Measurements from ENCODE around the gene BTBD8.
"Not testable (repeated sequence)": the region's sequence is repeated elsewhere in the genome, so short reads cannot be mapped to it uniquely, and the experiment has no call there.

The BTBD8 gene

GRCh38 chr1:92065042-92065441, 15.1 kb upstream of the BTBD8 start:
- Histone ChIP-seq H2AFZ (ENCODE audit: low read depth, low read length, severe bottlenecking) (no peak overlapping the region), H3K27me3 (ENCODE audit: low read length) (no peaks in the 10 kb centered on the region), H3K9me3 (ENCODE audit: insufficient read depth, low read length) (no peaks in the 10 kb centered on the region), H3K4me2 (ENCODE audit: low read depth, low read length, poor library complexity, severe bottlenecking) (no peak overlapping the region), H3K27ac (ENCODE audit: low read depth, low read length) (no peak overlapping the region), H3K9me2 (replicated peaks; ENCODE audit: insufficient read depth, low read length) (no peaks in the 10 kb centered on the region), H3K36me3 (ENCODE audit: low read length) (no peaks in the 10 kb centered on the region), H3K79me2 (ENCODE audit: insufficient read depth, low read length) (no peaks in the 10 kb centered on the region), H4K20me1 (ENCODE audit: low read depth, low read length) (no peaks in the 10 kb centered on the region), H3F3A (ENCODE audit: insufficient read depth) (no peaks in the 10 kb centered on the region), H3K9ac (ENCODE audit: low read length) (no peak overlapping the region), H3K4me3 (ENCODE audit: insufficient read depth, low read length, poor library complexity, severe bottlenecking) (no peak overlapping the region)
- TF ChIP-seq EZH2phosphoT487 (conservative IDR thresholded peaks at IDR 0.05; ENCODE audit: low read length) (no peak), CTCF (IDR thresholded peaks at IDR 0.05; ENCODE audit: insufficient read depth, low read length, poor library complexity, severe bottlenecking) (no peak)

- Histone ChIP-seq H2AFZ (ENCODE audit: low read depth, low read length, severe bottlenecking) (no peak overlapping the region), H3K4me2 (ENCODE audit: low read depth, low read length, poor library complexity, severe bottlenecking) (no peak overlapping the region), H3K27me3 (ENCODE audit: low read length) (no peaks in the 10 kb centered on the region), H3K9me2 (replicated peaks; ENCODE audit: insufficient read depth, low read length) (no peaks in the 10 kb centered on the region), H3K9me3 (ENCODE audit: insufficient read depth, low read length) (no peaks in the 10 kb centered on the region), H3K79me2 (ENCODE audit: insufficient read depth, low read length) (no peaks in the 10 kb centered on the region), H3K4me3 (ENCODE audit: insufficient read depth, low read length, poor library complexity, severe bottlenecking) (no peak overlapping the region), H3F3A (ENCODE audit: insufficient read depth) (no peaks in the 10 kb centered on the region), H3K9ac (ENCODE audit: low read length) (no peak overlapping the region), H3K27ac (ENCODE audit: low read depth, low read length) (no peak overlapping the region), H4K20me1 (ENCODE audit: low read depth, low read length) (no peaks in the 10 kb centered on the region), H3K36me3 (ENCODE audit: low read length) (no peaks in the 10 kb centered on the region)
- TF ChIP-seq EZH2phosphoT487 (conservative IDR thresholded peaks at IDR 0.05; ENCODE audit: low read length), result no peak
- TF ChIP-seq CTCF (IDR thresholded peaks at IDR 0.05; ENCODE audit: insufficient read depth, low read length, poor library complexity, severe bottlenecking), result no peak
Observed at GRCh38 chr1:92066321-92066720, 13.8 kb upstream of the BTBD8 start.

GRCh38 chr1:92070892-92071291, 9.3 kb upstream of the BTBD8 start:
- Histone ChIP-seq H3K4me2 (ENCODE audit: low read depth, low read length, poor library complexity, severe bottlenecking) (no peak overlapping the region), H3K9me3 (ENCODE audit: insufficient read depth, low read length) (no peaks in the 10 kb centered on the region), H3F3A (ENCODE audit: insufficient read depth) (no peaks in the 10 kb centered on the region), H3K9ac (ENCODE audit: low read length) (no peak overlapping the region), H2AFZ (ENCODE audit: low read depth, low read length, severe bottlenecking) (no peak overlapping the region), H3K9me2 (replicated peaks; ENCODE audit: insufficient read depth, low read length) (no peaks in the 10 kb centered on the region), H4K20me1 (ENCODE audit: low read depth, low read length) (no peaks in the 10 kb centered on the region), H3K36me3 (ENCODE audit: low read length) (no peaks in the 10 kb centered on the region), H3K79me2 (ENCODE audit: insufficient read depth, low read length) (no peaks in the 10 kb centered on the region), H3K27ac (ENCODE audit: low read depth, low read length) (no peak overlapping the region), H3K27me3 (ENCODE audit: low read length) (no peaks in the 10 kb centered on the region), H3K4me3 (ENCODE audit: insufficient read depth, low read length, poor library complexity, severe bottlenecking) (no peak overlapping the region)
- TF ChIP-seq EZH2phosphoT487 (conservative IDR thresholded peaks at IDR 0.05; ENCODE audit: low read length) (no peak), CTCF (IDR thresholded peaks at IDR 0.05; ENCODE audit: insufficient read depth, low read length, poor library complexity, severe bottlenecking) (no peak)

- H3K9me3 ChIP-seq (ENCODE audit: insufficient read depth, low read length); H3K27ac ChIP-seq (ENCODE audit: low read depth, low read length); H3K27me3 ChIP-seq (ENCODE audit: low read length); H3F3A ChIP-seq (ENCODE audit: insufficient read depth); H2AFZ ChIP-seq (ENCODE audit: low read depth, low read length, severe bottlenecking); H4K20me1 ChIP-seq (ENCODE audit: low read depth, low read length); H3K4me3 ChIP-seq (ENCODE audit: insufficient read depth, low read length, poor library complexity, severe bottlenecking); H3K36me3 ChIP-seq (ENCODE audit: low read length); H3K4me2 ChIP-seq (ENCODE audit: low read depth, low read length, poor library complexity, severe bottlenecking); H3K9me2 ChIP-seq (replicated peaks; ENCODE audit: insufficient read depth, low read length); H3K9ac ChIP-seq (ENCODE audit: low read length); H3K79me2 ChIP-seq (ENCODE audit: insufficient read depth, low read length): not testable (repeated sequence)
Observed at GRCh38 chr1:92074446-92074845, 5.7 kb upstream of the BTBD8 start.

Measured in SU-DHL-6 (cell line).